GOT3 (cell line): ENCODE results near the gene PCDHB14.
"Not testable (repeated sequence)": the region's sequence is repeated elsewhere in the genome, so short reads cannot be mapped to it uniquely, and the experiment has no call there.

ENCODE experiments used
- DNase-seq: peaks from one replicate; lab custom pipeline; 2025; ENCODE audit warnings: mixed read lengths; lab: John Stamatoyannopoulos, UW

Gene PCDHB14

DNA sequence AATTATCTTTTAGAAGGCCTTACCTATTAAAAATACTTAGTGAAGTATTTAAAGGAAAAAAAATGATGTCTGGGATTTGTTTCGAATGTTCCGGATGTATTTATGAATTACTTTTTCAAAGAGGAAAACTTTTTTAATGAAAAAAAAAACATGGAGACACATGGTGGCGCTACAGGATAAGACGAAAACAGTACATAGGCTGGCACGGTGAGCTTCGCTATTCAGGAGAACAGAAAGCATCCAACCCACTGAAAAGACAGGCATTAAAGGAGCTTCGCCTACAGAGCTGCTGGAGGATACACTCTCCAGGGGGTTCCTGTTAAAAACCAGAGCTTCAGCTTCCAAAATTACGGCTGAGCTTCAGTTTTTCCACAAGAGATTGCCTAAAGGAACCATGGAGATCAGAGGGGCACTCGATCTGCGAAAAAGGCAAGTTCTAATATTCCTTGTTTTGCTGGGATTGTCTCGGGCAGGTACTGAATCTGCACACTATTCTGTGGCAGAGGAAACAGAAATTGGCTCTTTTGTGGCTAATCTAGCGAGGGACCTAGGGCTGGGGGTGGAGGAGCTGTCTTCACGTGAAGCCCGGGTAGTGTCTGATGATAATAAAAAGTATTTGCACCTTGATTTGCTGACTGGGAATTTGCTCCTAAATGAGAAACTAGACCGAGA lies at the start of gene PCDHB14:
TSS of gene PCDHB14 (plus strand) at position 232 of the 672 bp plus-strand sequence. CDS start at position 395, 163 bp downstream.
- DNase-seq = no peak

DNA sequence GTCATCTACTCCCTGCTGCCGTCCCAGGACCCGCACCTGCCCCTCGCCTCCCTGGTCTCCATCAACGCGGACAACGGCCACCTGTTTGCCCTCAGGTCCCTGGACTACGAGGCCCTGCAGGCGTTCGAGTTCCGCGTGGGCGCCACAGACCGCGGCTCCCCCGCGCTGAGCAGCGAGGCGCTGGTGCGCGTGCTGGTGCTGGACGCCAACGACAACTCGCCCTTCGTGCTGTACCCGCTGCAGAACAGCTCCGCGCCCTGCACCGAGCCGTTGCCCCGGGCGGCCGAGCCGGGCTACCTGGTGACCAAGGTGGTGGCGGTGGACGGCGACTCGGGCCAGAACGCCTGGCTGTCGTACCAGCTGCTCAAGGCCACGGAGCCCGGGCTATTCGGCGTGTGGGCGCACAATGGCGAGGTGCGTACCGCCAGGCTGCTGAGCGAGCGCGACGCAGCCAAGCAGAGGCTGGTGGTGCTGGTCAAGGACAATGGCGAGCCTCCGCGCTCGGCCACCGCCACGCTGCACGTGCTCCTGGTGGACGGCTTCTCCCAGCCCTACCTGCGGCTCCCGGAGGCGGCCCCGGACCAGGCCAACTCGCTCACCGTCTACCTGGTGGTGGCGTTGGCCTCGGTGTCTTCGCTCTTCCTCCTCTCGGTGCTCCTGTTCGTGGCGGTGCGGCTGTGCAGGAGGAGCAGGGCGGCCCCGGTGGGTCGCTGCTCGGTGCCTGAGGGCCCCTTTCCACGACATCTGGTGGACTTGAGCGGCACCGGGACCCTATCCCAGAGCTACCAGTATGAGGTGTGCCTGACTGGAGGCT lies 48.6 kb upstream of the PCDHB14 start:
- not testable (repeated sequence) for DNase-seq

DNA sequence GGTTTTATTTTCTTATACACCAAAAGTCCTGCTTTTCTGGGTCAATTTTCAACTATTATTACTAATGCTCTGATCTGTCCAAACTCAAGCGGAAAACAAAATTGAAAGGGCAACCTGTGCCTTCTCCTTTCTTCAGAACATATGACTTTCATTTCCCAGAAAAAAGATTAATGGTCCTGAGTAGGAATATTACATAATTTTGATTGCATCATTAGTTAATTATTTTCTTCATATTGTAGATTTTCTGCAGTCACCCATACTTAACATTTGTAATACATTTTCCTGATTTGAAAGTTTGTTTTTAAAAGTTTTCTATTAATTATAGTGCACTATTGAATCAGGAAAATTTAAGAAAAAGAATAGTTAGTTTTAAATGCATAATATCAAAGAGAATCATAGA lies 47.2 kb upstream of the PCDHB14 start:
- DNase-seq = no peak

DNA sequence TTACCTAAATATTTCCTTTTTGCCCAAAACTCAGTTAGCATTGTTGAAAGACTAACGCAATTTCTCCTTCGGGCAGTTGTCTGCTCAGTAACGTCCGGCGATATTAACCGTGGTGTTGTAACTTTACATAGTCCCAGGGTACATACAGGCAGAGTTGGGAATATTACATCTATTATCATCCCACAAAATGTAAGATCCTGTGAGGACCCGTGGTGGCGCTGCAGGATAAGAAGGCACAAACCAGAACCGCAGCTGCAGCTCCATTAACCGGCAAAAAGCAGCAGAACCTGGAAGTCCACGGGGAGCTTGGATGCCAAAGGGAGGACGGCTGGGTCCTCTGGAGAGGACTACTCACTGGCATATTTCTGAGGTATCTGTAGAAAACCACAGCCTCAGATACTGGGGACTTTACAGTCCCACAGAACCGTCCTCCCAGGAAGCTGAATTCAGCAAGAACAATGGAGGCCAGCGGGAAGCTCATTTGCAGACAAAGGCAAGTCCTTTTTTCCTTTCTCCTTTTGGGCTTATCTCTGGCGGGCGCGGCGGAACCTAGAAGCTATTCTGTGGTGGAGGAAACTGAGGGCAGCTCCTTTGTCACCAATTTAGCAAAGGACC lies 45.5 kb upstream of the PCDHB14 start, which contains the start of gene PCDHB8:
TSS of gene PCDHB8 (plus strand) at position 214 of the 615 bp plus-strand sequence. CDS start at position 459, 245 bp downstream.
- DNase-seq = peak; percentile 56

DNA sequence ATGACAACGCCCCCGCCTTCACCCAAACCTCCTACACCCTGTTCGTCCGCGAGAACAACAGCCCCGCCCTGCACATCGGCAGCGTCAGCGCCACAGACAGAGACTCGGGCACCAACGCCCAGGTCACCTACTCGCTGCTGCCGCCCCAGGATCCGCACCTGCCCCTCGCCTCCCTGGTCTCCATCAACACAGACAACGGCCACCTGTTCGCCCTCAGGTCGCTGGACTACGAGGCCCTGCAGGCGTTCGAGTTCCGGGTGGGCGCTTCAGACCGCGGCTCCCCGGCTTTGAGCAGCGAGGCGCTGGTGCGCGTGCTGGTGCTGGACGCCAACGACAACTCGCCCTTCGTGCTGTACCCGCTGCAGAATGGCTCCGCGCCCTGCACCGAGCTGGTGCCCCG lies 43.8 kb upstream of the PCDHB14 start:
- DNase-seq = not testable (repeated sequence)

DNA sequence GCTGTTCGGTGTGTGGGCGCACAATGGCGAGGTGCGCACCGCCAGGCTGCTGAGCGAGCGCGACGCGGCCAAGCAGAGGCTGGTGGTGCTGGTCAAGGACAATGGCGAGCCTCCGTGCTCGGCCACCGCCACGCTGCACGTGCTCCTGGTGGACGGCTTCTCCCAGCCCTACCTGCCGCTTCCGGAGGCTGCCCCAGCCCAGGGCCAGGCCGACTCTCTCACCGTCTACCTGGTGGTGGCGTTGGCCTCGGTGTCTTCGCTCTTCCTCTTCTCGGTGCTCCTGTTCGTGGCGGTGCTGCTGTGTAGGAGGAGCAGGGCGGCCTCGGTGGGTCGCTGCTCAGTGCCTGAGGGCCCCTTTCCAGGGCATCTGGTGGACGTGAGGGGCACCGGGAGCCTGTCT lies 43.3 kb upstream of the PCDHB14 start:
- not testable (repeated sequence) for DNase-seq

DNA sequence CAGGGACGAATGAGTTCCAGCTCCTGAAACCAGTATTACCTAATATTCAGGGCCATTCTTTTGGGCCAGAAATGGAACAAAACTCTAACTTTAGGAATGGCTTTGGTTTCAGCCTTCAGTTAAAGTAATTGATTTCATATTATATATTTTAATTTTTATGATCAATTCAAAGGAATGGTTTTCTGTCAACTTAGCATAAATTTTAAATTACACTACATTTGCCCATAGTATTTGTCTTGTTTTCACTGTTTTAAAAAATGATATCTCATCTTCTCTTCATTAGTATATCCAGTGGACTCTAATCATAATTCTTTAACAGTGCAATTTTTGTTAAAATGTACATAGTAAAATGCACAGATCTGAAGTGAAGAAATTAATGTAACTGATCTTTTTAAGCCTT lies 42.8 kb upstream of the PCDHB14 start:
- no peak for DNase-seq

DNA sequence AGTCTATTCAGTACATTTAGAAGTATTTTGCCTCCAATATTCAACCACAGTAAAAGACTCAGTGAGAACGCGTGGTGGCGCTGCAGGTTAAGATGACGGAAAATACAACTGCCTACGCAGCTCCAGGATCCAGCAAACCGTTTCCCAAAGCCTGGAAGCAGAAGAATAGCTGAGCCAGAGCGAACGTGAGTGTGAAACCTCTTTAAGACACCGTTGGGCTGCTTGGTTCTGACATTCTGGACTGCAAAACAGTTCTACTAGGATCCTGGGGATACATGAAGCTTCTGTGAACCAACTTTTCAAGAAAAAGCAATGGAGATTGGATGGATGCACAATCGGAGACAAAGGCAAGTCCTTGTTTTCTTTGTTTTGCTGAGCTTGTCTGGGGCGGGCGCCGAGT lies 40.9 kb upstream of the PCDHB14 start, which contains the start of gene PCDHB16:
TSS of gene PCDHB16 (plus strand) at position 140 of the 400 bp plus-strand sequence. CDS start at position 313, 173 bp downstream.
- no peak for DNase-seq

DNA sequence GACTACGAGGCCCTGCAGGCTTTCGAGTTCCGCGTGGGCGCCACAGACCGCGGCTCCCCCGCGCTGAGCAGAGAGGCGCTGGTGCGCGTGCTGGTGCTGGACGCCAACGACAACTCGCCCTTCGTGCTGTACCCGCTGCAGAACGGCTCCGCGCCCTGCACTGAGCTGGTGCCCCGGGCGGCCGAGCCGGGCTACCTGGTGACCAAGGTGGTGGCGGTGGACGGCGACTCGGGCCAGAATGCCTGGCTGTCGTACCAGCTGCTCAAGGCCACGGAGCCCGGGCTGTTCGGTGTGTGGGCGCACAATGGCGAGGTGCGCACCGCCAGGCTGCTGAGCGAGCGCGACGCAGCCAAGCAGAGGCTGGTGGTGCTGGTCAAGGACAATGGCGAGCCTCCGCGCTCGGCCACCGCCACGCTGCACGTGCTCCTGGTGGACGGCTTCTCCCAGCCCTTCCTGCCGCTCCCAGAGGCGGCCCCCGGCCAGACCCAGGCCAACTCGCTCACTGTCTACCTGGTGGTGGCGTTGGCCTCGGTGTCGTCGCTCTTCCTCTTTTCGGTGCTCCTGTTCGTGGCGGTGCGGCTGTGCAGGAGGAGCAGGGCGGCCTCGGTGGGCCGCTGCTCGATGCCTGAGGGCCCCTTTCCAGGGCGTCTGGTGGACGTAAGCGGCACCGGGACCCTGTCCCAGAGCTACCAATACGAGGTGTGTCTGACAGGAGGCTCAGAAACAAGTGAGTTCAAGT lies 38.9 kb upstream of the PCDHB14 start:
- not testable (repeated sequence) for DNase-seq

DNA sequence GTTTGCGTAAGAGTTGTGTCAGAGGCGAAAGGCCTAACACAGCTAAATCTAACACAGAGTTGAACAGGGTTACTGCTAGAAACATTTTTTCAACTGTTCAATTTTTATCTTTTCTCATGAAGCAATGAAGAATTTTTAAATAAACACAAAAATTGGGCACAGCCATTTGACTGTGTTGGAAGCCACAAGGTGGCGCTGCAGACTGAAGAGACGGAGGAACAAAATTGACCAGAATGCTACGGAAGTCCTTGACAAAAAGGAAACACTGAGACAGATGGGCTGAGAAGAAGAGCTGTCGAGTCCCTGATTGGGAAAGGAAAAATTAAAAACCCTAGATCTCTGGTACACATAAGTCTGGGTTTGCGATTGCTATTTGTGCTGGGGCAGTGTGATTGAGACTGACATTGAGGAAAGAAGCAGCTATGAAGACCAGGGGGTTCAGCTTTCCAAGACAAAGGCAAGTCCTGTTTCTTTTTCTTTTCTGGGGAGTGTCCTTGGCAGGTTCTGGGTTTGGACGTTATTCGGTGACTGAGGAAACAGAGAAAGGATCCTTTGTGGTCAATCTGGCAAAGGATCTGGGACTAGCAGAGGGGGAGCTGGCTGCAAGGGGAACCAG lies 36.1 kb upstream of the PCDHB14 start, which contains the start of gene PCDHB9:
TSS of gene PCDHB9 (plus strand) at position 265 of the 616 bp plus-strand sequence. CDS start at position 423, 158 bp downstream.
- DNase-seq = no peak

DNA sequence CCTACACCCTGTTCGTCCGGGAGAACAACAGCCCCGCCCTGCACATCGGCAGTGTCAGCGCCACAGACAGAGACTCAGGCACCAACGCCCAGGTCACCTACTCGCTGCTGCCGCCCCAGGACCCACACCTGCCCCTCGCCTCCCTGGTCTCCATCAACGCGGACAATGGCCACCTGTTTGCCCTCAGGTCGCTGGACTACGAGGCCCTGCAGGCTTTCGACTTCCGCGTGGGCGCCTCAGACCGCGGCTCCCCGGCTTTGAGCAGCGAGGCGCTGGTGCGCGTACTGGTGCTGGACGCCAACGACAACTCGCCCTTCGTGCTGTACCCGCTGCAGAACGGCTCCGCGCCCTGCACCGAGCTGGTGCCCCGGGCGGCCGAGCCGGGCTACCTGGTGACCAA lies 34.5 kb upstream of the PCDHB14 start:
- DNase-seq = not testable (repeated sequence)

DNA sequence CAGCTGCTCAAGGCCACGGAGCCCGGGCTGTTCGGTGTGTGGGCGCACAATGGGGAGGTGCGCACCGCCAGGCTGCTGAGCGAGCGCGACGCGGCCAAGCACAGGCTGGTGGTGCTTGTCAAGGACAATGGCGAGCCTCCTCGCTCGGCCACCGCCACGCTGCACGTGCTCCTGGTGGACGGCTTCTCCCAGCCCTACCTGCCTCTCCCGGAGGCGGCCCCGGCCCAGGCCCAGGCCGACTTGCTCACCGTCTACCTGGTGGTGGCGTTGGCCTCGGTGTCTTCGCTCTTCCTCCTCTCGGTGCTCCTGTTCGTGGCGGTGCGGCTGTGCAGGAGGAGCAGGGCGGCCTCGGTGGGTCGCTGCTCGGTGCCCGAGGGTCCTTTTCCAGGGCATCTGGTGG lies 34.0 kb upstream of the PCDHB14 start:
- not testable (repeated sequence) for DNase-seq

DNA sequence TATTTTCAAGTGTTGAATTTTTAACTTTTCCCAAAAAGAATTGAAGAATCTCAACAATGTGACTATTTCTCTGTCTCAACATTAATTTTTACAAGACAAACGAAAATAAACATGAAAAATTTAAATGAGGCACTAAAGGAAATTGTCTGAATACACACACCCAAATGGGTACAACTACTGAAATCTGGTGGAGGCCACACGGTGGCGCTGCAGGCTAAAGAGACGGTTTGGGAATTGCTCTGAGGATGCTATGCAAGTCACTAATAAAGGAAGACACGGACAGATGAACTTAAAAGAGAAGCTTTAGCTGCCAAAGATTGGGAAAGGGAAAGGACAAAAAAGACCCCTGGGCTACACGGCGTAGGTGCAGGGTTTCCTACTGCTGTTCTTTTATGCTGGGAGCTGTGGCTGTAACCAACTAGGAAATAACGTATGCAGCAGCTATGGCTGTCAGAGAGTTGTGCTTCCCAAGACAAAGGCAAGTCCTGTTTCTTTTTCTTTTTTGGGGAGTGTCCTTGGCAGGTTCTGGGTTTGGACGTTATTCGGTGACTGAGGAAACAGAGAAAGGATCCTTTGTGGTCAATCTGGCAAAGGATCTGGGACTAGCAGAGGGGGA lies 30.9 kb upstream of the PCDHB14 start, which contains the start of gene PCDHB10:
TSS of gene PCDHB10 (plus strand) at position 244 of the 616 bp plus-strand sequence. CDS start at position 444, 200 bp downstream.
- DNase-seq = no peak

DNA sequence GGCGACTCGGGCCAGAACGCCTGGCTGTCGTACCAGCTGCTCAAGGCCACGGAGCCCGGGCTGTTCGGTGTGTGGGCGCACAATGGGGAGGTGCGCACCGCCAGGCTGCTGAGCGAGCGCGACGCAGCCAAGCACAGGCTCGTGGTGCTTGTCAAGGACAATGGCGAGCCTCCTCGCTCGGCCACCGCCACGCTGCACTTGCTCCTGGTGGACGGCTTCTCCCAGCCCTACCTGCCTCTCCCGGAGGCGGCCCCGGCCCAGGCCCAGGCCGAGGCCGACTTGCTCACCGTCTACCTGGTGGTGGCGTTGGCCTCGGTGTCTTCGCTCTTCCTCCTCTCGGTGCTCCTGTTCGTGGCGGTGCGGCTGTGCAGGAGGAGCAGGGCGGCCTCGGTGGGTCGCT lies 28.8 kb upstream of the PCDHB14 start:
- not testable (repeated sequence) for DNase-seq

DNA sequence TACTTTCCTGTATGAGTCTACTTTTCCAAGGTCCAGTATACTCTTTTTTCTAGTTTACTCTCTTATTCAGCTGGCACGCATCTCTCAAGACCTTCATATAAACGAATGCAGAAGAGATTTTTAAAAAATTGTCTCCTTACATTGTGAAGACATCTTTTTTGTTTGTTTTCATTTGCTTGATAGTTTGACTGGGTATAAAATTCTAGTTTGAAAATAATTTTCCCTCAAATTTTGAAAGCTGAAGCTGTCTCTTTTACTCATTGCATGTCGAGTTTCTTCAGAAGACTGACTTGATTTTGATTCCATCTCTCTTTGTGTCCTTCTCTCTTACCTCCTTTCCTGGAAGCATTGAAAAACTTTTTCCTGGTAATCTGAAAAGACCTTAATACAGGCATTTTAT lies 26.8 kb upstream of the PCDHB14 start:
- DNase-seq = no peak

DNA sequence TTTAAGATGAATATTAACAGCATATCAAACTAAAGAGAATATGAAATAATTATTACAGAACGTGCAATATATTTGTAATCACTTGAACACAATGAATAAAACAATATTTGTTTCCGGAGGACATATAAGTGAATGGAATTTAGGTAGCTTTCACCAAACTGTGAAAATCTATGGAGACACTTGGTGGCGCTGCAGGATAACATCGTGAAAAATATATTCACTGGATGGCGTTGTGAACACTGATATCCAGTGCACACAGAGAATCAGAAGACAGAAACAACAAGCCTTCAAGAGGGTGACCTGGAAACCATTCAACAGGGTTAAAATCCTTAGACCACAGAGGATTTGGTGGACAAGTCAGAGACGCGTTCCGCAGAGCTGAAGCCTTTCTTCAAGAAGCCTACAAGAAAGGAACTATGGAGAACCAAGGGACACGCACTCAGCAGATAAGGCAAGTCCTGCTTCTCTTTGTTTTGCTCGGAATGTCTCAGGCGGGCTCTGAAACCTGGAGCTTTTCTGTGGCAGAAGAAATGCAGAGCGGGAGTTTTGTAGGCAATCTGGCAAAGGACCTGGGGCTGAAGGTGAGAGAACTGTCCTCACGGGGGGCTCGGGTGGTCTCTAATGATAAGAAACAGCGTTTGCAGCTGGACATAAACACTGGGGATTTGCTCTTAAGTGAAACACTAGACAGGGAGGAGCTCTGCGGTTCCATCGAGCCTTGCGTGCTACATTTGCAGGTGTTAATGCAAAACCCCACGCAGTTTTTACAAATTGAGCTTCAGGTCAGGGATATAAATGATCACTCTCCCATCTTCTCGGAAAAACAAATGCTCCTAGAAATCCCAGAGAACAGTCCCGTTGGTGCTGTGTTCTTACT lies 23.5 kb upstream of the PCDHB14 start, which contains the start of gene PCDHB11:
TSS of gene PCDHB11 (plus strand) at position 269 of the 877 bp plus-strand sequence. CDS start at position 417, 148 bp downstream.
- no peak for DNase-seq

DNA sequence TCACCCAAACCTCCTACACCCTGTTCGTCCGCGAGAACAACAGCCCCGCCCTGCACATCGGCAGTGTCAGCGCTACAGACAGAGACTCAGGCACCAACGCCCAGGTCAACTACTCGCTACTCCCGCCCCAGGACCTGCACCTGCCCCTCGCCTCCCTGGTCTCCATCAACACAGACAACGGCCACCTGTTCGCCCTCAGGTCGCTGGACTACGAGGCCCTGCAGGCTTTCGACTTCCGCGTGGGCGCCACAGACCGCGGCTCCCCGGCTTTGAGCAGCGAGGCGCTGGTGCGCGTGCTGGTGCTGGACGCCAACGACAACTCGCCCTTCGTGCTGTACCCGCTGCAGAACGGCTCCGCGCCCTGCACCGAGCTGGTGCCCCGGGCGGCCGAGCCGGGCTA lies 22.0 kb upstream of the PCDHB14 start:
- not testable (repeated sequence) for DNase-seq

DNA sequence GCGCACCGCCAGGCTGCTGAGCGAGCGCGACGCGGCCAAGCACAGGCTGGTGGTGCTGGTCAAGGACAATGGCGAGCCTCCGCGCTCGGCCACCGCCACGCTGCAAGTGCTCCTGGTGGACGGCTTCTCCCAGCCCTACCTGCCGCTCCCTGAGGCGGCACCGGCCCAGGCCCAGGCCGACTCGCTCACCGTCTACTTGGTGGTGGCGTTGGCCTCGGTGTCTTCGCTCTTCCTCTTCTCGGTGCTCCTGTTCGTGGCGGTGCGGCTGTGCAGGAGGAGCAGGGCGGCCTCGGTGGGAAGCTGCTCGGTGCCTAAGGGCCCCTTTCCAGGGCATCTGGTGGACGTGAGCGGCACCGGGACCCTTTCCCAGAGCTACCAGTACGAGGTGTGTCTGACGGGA lies 21.5 kb upstream of the PCDHB14 start:
- DNase-seq = not testable (repeated sequence)

DNA sequence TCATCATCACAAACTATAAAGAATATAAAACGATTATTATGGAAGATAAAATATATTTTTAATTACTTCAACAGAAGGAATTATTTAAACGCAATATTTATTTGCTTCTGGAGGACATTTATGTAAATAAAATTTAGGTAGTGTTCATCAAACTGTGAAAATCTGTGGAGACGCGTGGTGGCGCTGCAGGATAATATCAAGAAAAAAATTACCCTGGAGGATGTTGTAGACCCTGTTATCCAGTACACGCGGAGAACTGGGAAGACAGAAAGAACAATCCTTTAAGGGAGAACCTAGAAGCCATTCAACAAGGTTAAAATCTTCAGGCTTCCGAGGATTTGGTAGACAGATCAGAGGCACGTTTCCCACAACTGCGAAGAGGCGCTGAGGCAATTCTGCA lies 14.7 kb upstream of the PCDHB14 start, which contains the start of gene PCDHB12:
TSS of gene PCDHB12 (plus strand) at position 242 of the 400 bp plus-strand sequence. CDS start 189 bp downstream, outside the sequence.
- DNase-seq = no peak
